Naive thymus-derived CD4-positive, alpha-beta T cell (primary cell): ENCODE results near the gene NOSIP. TPM values are rescaled to one million over a fixed set of nuclear protein-coding genes. Genes with fewer than 3 reads are reported as not detected.
"Not testable (repeated sequence)": the region's sequence is repeated elsewhere in the genome, so short reads cannot be mapped to it uniquely, and the experiment has no call there.

Experiments
- ATAC-seq: fragments of 150-1000 bp; cut with Tn5 transposase; 2 replicates; pipeline ENCODE4 v1.10.0; 2021; ENCODE audit warnings: mild to moderate bottlenecking, moderate library complexity
- CTCF ChIA-PET: fragments of 350-600 bp; sonication (Branson Sonifier 250); formaldehyde crosslinking; loops from one replicate; lab custom pipeline; 2021; ENCODE audit warnings: antibody characterized with exemption; lab: Charles Lee
- POLR2A ChIA-PET: fragments of 350-600 bp; sonication (Branson Sonifier 250); formaldehyde crosslinking; loops from one replicate; lab custom pipeline; 2021; ENCODE audit warnings: antibody characterized with exemption, inconsistent platforms; lab: Charles Lee
- DNase-seq, 9 donors: peaks; one replicate each; pipeline versions ENCODE4 v3.0.0 to v3.0.0-alpha.2; 2020 to 2022; ENCODE audit warnings: mixed read lengths in 1 of 9
- H3K27ac ChIP-seq: one replicate; pipeline ENCODE4 v1.7.0; 2013; ENCODE audit warnings: mild to moderate bottlenecking, low read depth, low read length, moderate library complexity
- H3K27me3 ChIP-seq, 2 donors: one replicate each; pipeline ENCODE4 v1.7.0; 2013; ENCODE audit warnings: low read length in 2 of 2, mild to moderate bottlenecking in 2 of 2, moderate library complexity in 2 of 2; ENCODE audit not compliant: control insufficient read depth in 2 of 2, insufficient read depth in 2 of 2
- H3K36me3 ChIP-seq, 3 experiments: 1 replicate in 2 of 3; 2 replicates in 1 of 3; pipeline ENCODE4 v1.7.0; 2013; ENCODE audit warnings: low read length in 3 of 3, mild to moderate bottlenecking in 3 of 3, moderate library complexity in 1 of 3; ENCODE audit not compliant: insufficient read depth in 3 of 3, control insufficient read depth in 2 of 3
- H3K4me1 ChIP-seq, 2 donors: one replicate each; pipeline ENCODE4 v1.7.0; 2013; ENCODE audit warnings: low read length in 2 of 2, mild to moderate bottlenecking in 2 of 2, moderate library complexity in 1 of 2; ENCODE audit not compliant: control insufficient read depth in 2 of 2, insufficient read depth in 2 of 2
- H3K4me3 ChIP-seq: 2 replicates; pipeline ENCODE4 v1.7.0; 2013; ENCODE audit warnings: mild to moderate bottlenecking, low read length
- H3K9me3 ChIP-seq, 3 experiments: 1 replicate in 2 of 3; 2 replicates in 1 of 3; pipeline ENCODE4 v1.7.0; 2013; ENCODE audit warnings: low read length in 3 of 3; ENCODE audit not compliant: control insufficient read depth in 2 of 3
- H3K27ac Mint-ChIP-seq, 9 donors: one replicate each; pipeline ENCODE4 v1.8.0; 2020 to 2022; ENCODE audit warnings: mixed read lengths in 9 of 9, mild to moderate bottlenecking in 8 of 9, moderate library complexity in 5 of 9, inconsistent platforms in 2 of 9
- H3K27me3 Mint-ChIP-seq, 5 donors: one replicate each; pipeline ENCODE4 v1.8.0; 2021 to 2022; ENCODE audit warnings: mixed read lengths in 5 of 5, mild to moderate bottlenecking in 1 of 5
- H3K36me3 Mint-ChIP-seq, 5 donors: one replicate each; pipeline ENCODE4 v1.8.0; 2020 to 2022; ENCODE audit warnings: mixed read lengths in 5 of 5, mild to moderate bottlenecking in 3 of 5, inconsistent platforms in 1 of 5
- H3K4me1 Mint-ChIP-seq, 7 donors: one replicate each; pipeline ENCODE4 v1.8.0; 2020 to 2022; ENCODE audit warnings: mixed read lengths in 7 of 7, mild to moderate bottlenecking in 3 of 7, inconsistent platforms in 1 of 7
- H3K4me3 Mint-ChIP-seq, 10 donors: one replicate each; pipeline ENCODE4 v1.8.0; 2020 to 2022; ENCODE audit warnings: mild to moderate bottlenecking in 10 of 10, mixed read lengths in 10 of 10, moderate library complexity in 6 of 10, inconsistent platforms in 2 of 10
- H3K9me3 Mint-ChIP-seq, 11 donors: one replicate each; pipeline ENCODE4 v1.8.0; 2020 to 2022; ENCODE audit warnings: mixed read lengths in 11 of 11, mild to moderate bottlenecking in 4 of 11, inconsistent platforms in 1 of 11, moderate library complexity in 1 of 11
- intact Hi-C, 2 donors: fragments of 100-400 bp; cut with micrococcal nuclease; formaldehyde crosslinking; loops; one replicate each; pipeline ENCODE4 v1.15.1; 2023
- polyA plus RNA-seq, 2 donors: library from polyadenylated mRNA; unstranded; fragments of 300-500 nt; fragmentation: Illumina TruSeq; gene quantifications; one replicate each; pipeline ENCODE4 v1.2.3, GENCODE V29; 2021
- total RNA-seq, 6 experiments: library from RNA in 5 of 6; stranded (reverse) in 5 of 6; gene quantifications; 1 replicate in 5 of 6; 2 replicates in 1 of 6; pipeline ENCODE4 v1.2.3 and lab custom pipeline; 2021 to 2026

NOSIP gene, protein sequence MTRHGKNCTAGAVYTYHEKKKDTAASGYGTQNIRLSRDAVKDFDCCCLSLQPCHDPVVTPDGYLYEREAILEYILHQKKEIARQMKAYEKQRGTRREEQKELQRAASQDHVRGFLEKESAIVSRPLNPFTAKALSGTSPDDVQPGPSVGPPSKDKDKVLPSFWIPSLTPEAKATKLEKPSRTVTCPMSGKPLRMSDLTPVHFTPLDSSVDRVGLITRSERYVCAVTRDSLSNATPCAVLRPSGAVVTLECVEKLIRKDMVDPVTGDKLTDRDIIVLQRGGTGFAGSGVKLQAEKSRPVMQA
- 100 to 1,000 TPM; 222 to 267 (median 228) TPM for total RNA-seq
- 1,000 to 10,000 TPM in 1 of 2 donors, 100 to 1,000 TPM in 1; 933 to 1,232 TPM for polyA plus RNA-seq
- 186 reads per million, percentile 92 among the genes with 10 or more reads in this experiment for total RNA-seq (lab: John Stamatoyannopoulos, UW)

DNA sequence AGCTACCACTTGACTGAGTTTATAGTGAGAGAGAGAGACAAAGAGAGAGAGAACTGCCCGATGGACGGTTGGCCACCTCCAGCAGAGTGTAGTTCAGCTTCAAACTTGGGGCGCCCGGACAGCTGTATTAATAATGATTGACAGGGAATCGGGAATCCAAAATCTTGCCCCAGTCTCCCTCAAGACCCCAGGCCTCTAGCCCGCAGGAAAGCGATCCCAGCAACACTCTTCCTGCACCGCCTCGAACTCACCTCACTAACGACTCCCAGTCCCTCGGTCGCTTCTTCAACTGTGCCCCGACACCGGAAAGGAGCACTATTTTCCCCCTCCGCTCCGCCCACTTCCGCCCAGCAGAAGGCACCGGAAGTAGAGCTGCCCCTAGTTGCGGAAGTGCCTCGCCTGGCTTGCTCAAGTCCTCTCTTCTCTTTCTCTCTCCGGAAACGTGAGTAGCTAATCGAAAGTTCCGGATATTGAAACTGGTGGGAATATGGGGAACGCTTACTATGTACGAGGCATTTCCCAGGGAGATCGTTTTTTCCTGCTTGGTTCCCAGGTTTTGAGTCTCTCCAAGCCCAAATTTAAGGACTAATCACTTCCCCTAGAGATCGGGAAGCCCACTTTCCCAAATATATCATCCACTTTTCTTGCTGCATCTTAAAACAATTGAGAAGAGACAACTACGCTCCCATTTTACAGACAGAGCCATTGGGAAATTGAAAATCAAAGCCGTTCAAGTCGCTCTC is at the start of gene NOSIP:
TSS of gene NOSIP (minus strand) at position 293 of the 743 bp plus-strand sequence. CDS start 19,865 bp downstream, outside the sequence.
- peak within 1 kb of the TSS; percentile 68 for H3K4me3 ChIP-seq

GRCh38 chr19:49629659-49630058 is 49.3 kb upstream of the NOSIP start:
- peaks cover 0 to 23% (median 0%) of the 10 kb centered on the region in 3 experiments for H3K36me3 ChIP-seq
- no peaks in the 10 kb centered on the region for H3K9me3 Mint-ChIP-seq
- no peaks in the 10 kb centered on the region for H3K27me3 ChIP-seq
- no peak for ATAC-seq
- H3K9me3 ChIP-seq, result no peaks in the 10 kb centered on the region
- DNase-seq, result no peak
- peak overlapping the region in 7 of 9 donors; percentile 13 to 84 (median 67) for H3K27ac Mint-ChIP-seq
- CTCF ChIA-PET, result interaction anchor here (0.6 kb wide), 1 partner anchor 66 kb away, joined by 3 read pairs; no protein-coding TSS in a partner anchor
- POLR2A ChIA-PET, result no interaction called here
- H3K36me3 Mint-ChIP-seq, result peaks cover 0 to 13% (median 0%) of the 10 kb centered on the region in 5 donors
- H3K27me3 Mint-ChIP-seq, result no peaks in the 10 kb centered on the region
- no peak overlapping the region for H3K27ac ChIP-seq
- H3K4me1 Mint-ChIP-seq, result no peaks in the 10 kb centered on the region
- no peak overlapping the region for H3K4me3 ChIP-seq
- H3K4me1 ChIP-seq, result no peaks in the 10 kb centered on the region
- H3K4me3 Mint-ChIP-seq, result no peak overlapping the region
- intact Hi-C loops, result no loop called here

More for the DNA sequence above, at the start of gene NOSIP:
- no peaks in the 10 kb centered on the region for H3K9me3 ChIP-seq
- Mint-ChIP-seq H3K4me1 (peaks cover 20 to 49% (median 36%) of the 10 kb centered on the region in 7 donors), H3K4me3 (peak within 1 kb of the TSS; percentile 91 to 98 (median 94)), H3K27me3 (no peaks in the 10 kb centered on the region), H3K27ac (peak within 1 kb of the TSS; percentile 85 to 98 (median 92)), H3K36me3 (peaks cover 0 to 4% (median 0%) of the 10 kb centered on the region in 5 donors), H3K9me3 (no peaks in the 10 kb centered on the region)
- peak; percentile 88 to 96 (median 94) for DNase-seq
- peaks cover 0 to 12% (median 7%) of the 10 kb centered on the region in 3 experiments for H3K36me3 ChIP-seq
- ChIA-PET CTCF (interaction anchor here (0.5 to 2.9 kb wide), 10 partner anchors 9 to 1377 kb away, joined by 3 to 16 read pairs (median 4); partner anchors contain the start of gene PIH1D1), POLR2A (interaction anchor here (0.6 to 4.9 kb wide), 31 partner anchors 10 to 601 kb away, joined by 3 to 82 read pairs (median 6); partner anchors contain the start of genes ALDH16A1, BCL2L12, FCGRT and IRF3)
- intact Hi-C loops, result loop anchor here (1.0 to 5.0 kb wide), 7 partner anchors 10 to 463 kb away; partner anchors contain the start of genes PTOV1 (in 2 of the 2), BCL2L12 (in 1 of the 2), C19orf73 (in 1 of the 2) and IRF3 (in 1 of the 2)
- H3K27me3 ChIP-seq, result no peaks in the 10 kb centered on the region
- peak; percentile 100 for ATAC-seq
- H3K27ac ChIP-seq, result peak within 1 kb of the TSS; percentile 84
- H3K4me1 ChIP-seq, result peaks cover 0 to 22% of the 10 kb centered on the region in 2 donors

DNA sequence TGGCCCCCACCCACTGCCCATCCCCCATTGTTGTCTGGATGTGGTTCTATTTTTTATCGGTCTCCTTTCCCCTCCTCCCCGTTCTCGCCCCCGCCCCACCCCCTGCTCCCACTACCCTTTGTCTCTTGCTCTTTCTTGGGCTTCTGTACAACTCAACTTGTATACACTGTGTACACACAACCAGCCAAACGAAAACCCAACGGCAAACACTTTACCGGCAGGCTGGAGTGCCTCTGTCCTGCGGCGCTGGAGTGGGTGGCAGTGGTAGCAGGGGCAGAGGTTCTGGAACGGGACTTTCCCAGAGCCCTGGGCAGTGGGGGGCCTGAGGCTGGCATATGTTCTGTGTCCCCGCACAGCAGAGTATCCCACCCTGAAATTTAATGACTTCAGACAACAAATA is 45.9 kb upstream of the NOSIP start:
- H3K9me3 Mint-ChIP-seq, result no peaks in the 10 kb centered on the region
- intact Hi-C loops, result no loop called here
- H3K4me3 ChIP-seq, result no peak overlapping the region
- CTCF ChIA-PET, result no interaction called here
- ATAC-seq (no peak), DNase-seq (no peak)
- no peak overlapping the region for H3K27ac ChIP-seq
- no peaks in the 10 kb centered on the region for H3K4me1 ChIP-seq
- H3K4me3 Mint-ChIP-seq, result no peak overlapping the region
- no peaks in the 10 kb centered on the region for H3K27me3 Mint-ChIP-seq
- POLR2A ChIA-PET, result interaction anchor here (0.5 kb wide), 1 partner anchor 37 kb away, joined by 3 read pairs; no protein-coding TSS in a partner anchor
- H3K36me3 Mint-ChIP-seq, result peaks cover 0 to 23% (median 4%) of the 10 kb centered on the region in 5 donors
- H3K9me3 ChIP-seq, result no peaks in the 10 kb centered on the region
- H3K4me1 Mint-ChIP-seq, result peaks cover 0 to 3% (median 0%) of the 10 kb centered on the region in 7 donors
- H3K27me3 ChIP-seq, result no peaks in the 10 kb centered on the region
- H3K27ac Mint-ChIP-seq, result no peak overlapping the region
- H3K36me3 ChIP-seq, result peaks cover 0 to 50% (median 5%) of the 10 kb centered on the region in 3 experiments

DNA sequence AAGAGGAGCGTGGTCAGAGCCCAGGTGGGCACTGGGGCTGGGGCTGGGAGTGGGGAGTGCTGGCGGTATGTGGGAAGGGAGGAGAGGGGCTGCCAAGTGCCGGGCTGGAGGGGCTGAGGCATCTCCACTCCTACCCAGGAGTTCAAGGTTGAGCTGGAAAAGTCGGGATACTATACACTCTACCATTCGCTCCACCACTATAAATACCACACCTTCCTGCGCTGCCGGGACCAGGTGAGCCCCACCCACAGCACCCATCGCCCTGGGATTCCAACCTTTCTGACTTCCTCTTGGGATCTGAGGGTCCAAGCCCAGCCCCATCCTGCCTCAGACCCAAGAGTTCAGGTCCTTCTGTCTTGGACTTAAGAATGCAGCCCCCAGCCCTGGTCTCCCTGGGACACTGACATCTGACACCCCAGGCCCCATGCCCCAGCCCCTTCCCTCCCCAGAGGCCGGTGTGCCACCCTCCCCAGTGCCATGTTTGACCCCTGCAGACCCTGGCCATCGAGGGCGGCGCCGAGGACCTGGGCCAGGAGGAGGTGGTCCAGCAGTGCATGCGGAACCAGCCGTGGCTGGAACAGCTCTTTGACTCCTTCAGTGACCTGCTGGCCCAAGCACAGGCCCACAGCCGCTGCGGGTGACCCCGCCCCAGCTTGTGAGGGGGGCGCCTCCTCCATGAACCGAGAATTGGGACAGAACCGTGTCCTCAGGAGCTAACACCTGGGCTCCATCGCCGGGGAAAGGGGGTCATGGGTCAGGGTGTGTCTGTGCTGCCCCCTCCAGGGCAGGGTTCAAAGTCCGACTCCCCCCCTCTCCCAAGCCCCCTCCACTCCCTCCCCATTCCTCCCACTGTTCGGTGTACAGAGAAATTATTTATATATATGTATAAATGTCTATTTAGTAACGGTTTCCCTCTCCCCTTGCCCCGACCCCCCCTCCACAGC is 44.9 kb upstream of the NOSIP start:
- ChIA-PET CTCF (no interaction called here), POLR2A (interaction anchor here (0.6 to 1.2 kb wide), 2 partner anchors 15 to 33 kb away, joined by 3 to 4 read pairs; partner anchors contain the start of gene RRAS)
- no peaks in the 10 kb centered on the region for H3K9me3 Mint-ChIP-seq
- intact Hi-C loops, result no loop called here
- Histone ChIP-seq H3K4me1 (no peaks in the 10 kb centered on the region), H3K36me3 (peaks cover 0 to 59% (median 8%) of the 10 kb centered on the region in 3 experiments), H3K27me3 (no peaks in the 10 kb centered on the region), H3K27ac (no peak overlapping the region), H3K9me3 (no peaks in the 10 kb centered on the region), H3K4me3 (no peak overlapping the region)
- H3K36me3 Mint-ChIP-seq, result peaks cover 0 to 23% (median 4%) of the 10 kb centered on the region in 5 donors
- H3K4me1 Mint-ChIP-seq, result peaks cover 0 to 3% (median 0%) of the 10 kb centered on the region in 7 donors
- no peaks in the 10 kb centered on the region for H3K27me3 Mint-ChIP-seq
- no peak for ATAC-seq
- no peak overlapping the region for H3K4me3 Mint-ChIP-seq
- no peak overlapping the region for H3K27ac Mint-ChIP-seq
- no peak for DNase-seq

- Mint-ChIP-seq H3K4me1 (peaks cover 0 to 15% (median 11%) of the 10 kb centered on the region in 7 donors), H3K36me3 (peaks cover 5 to 47% (median 31%) of the 10 kb centered on the region in 5 donors)
- H3K9me3 ChIP-seq, result peaks cover 0 to 11% (median 0%) of the 10 kb centered on the region in 3 experiments
- H3K4me3 Mint-ChIP-seq, H3K27me3 Mint-ChIP-seq, H3K9me3 Mint-ChIP-seq, intact Hi-C loops, H3K4me3 ChIP-seq, H3K4me1 ChIP-seq, H3K27me3 ChIP-seq, H3K27ac ChIP-seq, H3K27ac Mint-ChIP-seq, CTCF ChIA-PET, DNase-seq, ATAC-seq: not testable (repeated sequence)
- peaks cover 14 to 90% (median 26%) of the 10 kb centered on the region in 3 experiments for H3K36me3 ChIP-seq
- POLR2A ChIA-PET, result interaction anchor here (0.6 to 1.7 kb wide), 3 partner anchors 22 to 69 kb away, joined by 3 to 8 read pairs (median 3); partner anchors contain the start of gene RRAS
These were observed 37.5 kb upstream of the NOSIP start for GRCh38 chr19:49617860-49618259.
